ENCODE measurements around the gene CAPN11.
"Not testable (repeated sequence)": the region's sequence is repeated elsewhere in the genome, so short reads cannot be mapped to it uniquely, and the experiment has no call there.

Gene CAPN11

DNA sequence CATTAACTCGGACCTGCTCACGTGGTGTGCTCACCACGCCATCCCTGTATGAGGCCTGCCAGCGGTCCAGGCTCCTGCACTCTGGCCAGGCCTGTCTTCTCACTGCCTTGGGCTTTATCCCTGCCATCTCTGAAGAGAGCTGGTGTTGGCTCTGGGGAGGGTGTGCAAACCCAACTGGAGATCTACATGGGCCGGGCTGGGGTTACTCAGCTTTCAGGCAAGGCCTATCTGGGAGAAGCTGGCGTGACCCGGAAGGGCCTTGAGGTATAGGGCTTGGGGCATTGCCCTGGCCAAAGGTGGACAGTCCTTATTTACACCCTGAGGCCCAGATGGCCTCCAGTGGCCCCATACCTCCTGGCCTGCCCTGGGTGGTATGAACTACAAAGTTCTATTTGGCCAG lies 69.8 kb downstream of the CAPN11 start:
- no peak for DNase-seq (ENCODE audit: low read depth)

DNA sequence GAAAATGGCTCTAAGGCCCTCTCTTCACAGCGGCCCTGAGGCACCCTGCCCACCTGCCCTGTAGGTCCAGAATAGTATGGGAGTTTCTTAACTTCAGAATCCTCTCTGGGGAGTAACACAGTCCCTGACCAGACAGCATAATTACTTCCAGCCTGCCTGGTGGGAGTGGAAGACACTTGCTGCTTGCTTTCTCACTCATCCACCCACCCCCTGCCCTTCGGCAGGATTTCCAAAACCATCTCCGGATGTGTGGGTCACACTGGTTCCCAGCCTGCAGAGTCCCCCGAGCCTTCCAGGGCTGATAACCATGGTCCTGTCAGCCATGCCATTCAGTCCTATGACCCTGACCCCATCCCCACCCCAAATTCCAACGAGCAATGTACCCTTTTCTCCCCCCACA lies 70.2 kb downstream of the CAPN11 start:
- no peak for DNase-seq (ENCODE audit: low read depth)

GRCh38 chr6:44229376-44230033 lies 70.9 kb downstream of the CAPN11 start:
- DNase-seq (ENCODE audit: low read depth): no peak

DNA sequence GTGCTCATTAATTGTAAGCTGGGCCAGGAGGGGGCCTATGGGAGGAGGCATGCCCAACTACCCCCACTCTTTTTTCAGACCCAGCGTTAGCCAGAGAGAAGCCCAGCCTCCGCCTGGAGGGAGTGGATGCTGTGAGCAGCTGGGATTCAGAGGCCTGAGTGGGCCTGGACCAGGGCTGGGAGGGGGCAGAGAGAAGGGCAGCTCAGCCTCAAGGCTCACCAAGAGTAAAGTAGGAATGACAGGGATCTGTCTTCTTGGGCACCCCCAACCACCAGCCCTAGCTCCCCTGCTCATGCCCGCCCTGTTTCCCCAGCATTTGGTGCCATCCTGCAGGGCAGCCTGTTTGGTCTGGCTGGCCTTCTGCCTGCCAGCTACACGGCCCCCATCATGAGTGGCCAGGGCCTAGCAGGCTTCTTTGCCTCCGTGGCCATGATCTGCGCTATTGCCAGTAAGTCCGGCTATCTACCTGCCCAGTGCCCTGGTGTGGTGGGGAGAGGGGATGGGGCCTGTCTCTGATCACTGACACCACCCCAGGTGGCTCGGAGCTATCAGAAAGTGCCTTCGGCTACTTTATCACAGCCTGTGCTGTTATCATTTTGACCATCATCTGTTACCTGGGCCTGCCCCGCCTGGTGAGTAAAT lies 71.5 kb downstream of the CAPN11 start:
- no peak for DNase-seq (ENCODE audit: low read depth)

DNA sequence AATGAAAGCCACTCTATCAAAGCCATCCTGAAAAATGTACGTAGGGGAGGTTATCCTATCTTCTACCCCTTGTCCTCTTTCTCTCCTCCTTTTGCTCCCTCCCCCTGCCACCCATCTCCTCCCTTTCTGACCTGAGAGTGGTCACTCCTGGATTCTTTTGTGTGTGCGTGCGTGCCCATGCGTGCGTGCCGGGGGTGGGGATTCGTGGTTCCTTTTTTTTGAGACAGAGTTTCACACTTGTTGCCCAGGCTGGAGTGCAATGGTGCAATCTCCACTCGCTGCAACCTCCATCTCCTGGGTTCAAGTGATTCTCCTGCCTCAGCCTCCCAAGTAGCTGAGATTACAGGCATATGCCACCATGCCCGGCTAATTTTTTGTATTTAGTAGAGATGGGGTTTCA lies 72.8 kb downstream of the CAPN11 start:
- DNase-seq (ENCODE audit: low read depth): not testable (repeated sequence)

DNA sequence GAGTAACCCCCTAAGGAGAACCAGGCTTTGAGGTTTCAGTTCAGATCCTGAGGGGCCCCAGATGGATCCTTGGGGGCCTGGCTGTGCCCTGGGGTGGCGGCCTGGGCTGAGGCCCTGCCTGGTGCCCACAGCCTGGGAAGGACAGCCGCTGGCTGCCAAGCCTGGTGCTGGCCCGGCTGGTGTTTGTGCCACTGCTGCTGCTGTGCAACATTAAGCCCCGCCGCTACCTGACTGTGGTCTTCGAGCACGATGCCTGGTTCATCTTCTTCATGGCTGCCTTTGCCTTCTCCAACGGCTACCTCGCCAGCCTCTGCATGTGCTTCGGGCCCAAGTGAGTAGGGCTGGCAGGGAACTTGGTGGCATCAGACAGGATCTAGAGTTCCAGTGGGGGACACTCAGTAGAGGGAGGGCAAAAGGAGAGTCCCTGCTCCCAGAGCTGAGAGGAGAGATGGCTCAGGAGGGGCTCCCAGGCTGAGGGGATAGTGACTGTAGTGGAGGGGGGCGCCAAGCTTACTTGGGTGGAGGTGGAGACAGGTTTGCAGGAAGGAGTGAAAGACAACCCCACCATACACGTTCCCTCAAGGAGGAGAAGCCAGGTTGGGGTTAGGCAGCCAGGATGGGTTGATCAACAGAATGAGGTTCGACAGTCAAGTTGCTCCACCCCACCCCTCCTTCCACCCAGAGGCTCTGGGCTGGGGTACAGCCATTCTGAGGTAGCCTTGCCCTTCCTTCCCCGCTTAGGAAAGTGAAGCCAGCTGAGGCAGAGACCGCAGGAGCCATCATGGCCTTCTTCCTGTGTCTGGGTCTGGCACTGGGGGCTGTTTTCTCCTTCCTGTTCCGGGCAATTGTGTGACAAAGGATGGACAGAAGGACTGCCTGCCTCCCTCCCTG lies 74.3 kb downstream of the CAPN11 start:
- DNase-seq (ENCODE audit: low read depth): no peak

DNA sequence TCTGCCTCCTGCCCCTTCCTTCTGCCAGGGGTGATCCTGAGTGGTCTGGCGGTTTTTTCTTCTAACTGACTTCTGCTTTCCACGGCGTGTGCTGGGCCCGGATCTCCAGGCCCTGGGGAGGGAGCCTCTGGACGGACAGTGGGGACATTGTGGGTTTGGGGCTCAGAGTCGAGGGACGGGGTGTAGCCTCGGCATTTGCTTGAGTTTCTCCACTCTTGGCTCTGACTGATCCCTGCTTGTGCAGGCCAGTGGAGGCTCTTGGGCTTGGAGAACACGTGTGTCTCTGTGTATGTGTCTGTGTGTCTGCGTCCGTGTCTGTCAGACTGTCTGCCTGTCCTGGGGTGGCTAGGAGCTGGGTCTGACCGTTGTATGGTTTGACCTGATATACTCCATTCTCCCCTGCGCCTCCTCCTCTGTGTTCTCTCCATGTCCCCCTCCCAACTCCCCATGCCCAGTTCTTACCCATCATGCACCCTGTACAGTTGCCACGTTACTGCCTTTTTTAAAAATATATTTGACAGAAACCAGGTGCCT lies 75.0 kb downstream of the CAPN11 start:
- DNase-seq (ENCODE audit: low read depth): no peak

All from EH (cell line).